Effector memory CD8-positive, alpha-beta T cell (primary cell): Measurements from ENCODE around the gene PSMB3.

Experiments
- ATAC-seq: fragments of 150-1000 bp; cut with Tn5 transposase; replicated peaks from 2 replicates; pipeline ENCODE4 v1.10.0; 2021; ENCODE audit warnings: mild to moderate bottlenecking, moderate library complexity
- DNase-seq, 3 experiments: peaks; one replicate each; pipeline ENCODE4 v3.0.0; 2021
- H3K27ac Mint-ChIP-seq, 2 donors: one replicate each; pipeline ENCODE4 v1.8.0; 2022; ENCODE audit warnings: mild to moderate bottlenecking in 2 of 2, mixed read lengths in 2 of 2, moderate library complexity in 2 of 2
- H3K27me3 Mint-ChIP-seq, 2 donors: one replicate each; pipeline ENCODE4 v1.8.0; 2022; ENCODE audit warnings: mixed read lengths in 2 of 2
- H3K36me3 Mint-ChIP-seq: one replicate; pipeline ENCODE4 v1.8.0; 2022; ENCODE audit warnings: mild to moderate bottlenecking, moderate library complexity, mixed read lengths; ENCODE audit not compliant: insufficient read depth
- H3K4me1 Mint-ChIP-seq, 2 donors: one replicate each; pipeline ENCODE4 v1.8.0; 2022; ENCODE audit warnings: low read depth in 2 of 2, mixed read lengths in 2 of 2
- H3K4me3 Mint-ChIP-seq, 2 donors: one replicate each; pipeline ENCODE4 v1.8.0; 2022; ENCODE audit warnings: mild to moderate bottlenecking in 2 of 2, mixed read lengths in 2 of 2, moderate library complexity in 2 of 2
- H3K9me3 Mint-ChIP-seq, 2 donors: one replicate each; pipeline ENCODE4 v1.8.0; 2022; ENCODE audit warnings: mixed read lengths in 2 of 2

The PSMB3 gene

DNA sequence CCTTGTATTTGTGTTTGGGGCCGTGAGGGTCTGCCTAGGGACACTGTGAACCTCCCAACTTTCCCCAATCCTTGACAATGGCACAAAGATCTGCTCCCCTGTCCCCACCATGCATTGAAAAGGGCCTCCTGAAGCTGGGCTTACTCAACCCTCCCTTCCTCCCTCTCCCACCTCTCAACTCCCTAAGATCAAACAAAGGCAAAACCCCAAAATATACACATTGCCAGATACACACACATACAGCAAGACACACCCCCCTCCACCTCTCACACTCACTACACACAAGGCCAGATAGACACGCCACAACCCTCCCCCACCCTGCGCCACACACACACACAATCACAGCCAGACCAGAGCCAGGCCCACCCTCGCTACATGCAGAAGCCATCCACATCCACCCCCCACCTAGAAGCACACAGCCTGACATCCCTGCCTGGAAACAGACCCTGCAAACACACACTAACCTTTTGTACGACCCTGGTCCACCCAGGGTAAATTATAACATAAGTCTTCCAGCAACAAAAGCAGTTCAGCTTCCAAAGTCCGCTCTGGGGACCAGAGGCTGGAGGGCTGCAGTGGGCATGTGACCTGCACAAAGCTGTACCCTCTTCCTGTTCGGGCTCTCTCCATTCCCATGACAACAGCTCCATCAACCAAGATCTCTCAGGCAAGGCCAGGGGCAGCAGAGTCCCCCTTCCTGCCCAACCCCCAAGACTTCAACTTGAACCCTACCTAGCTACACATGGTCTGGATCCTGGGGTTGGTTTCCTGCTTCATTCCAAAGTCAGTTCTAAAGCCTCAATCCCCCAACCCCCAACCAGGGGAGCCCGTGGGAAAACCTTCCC, 6.3 kb upstream of the PSMB3 start:
- Mint-ChIP-seq H3K9me3 (no peaks in the 10 kb centered on the region), H3K4me1 (peaks cover 16 to 34% of the 10 kb centered on the region in 2 donors), H3K27ac (no peak overlapping the region), H3K27me3 (peaks cover 58 to 90% of the 10 kb centered on the region in 2 donors), H3K36me3 (peaks cover 13% of the 10 kb centered on the region), H3K4me3 (peak overlapping the region; percentile 72 to 74)
- DNase-seq, result no peak
- no peak for ATAC-seq

DNA sequence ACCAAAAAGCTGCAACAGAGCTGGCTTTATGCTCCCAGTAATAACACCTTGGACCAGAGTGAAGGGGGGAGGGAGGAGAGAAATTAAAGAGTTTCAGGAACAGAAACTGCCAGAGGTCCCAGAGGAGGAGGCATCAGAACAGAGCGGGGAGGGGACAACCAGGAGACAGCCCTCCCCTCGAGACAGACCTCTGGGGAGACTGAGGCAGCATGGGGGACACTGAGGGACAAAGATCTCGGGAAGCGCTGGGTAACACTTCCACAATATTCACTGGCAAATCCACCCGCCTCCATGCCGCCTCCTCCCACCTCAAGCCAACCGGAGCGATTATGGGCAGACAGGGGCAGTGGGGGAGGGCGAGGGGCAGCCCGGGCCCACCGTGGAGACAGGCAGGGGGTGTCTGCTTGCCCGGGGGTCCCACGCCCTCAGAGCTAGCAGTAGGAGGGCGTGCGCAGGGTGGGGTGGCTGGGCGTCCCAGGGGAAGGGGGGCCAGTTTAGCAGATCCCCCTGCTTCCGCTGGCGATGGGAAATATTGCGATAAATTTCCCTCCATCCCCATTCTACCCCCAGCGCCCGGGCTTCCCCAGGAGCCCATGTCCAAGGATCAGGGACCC, 5.6 kb upstream of the PSMB3 start:
- Mint-ChIP-seq H3K27ac (no peak overlapping the region), H3K27me3 (peaks cover 60 to 89% of the 10 kb centered on the region in 2 donors), H3K4me1 (peaks cover 20 to 40% of the 10 kb centered on the region in 2 donors), H3K36me3 (peaks cover 17% of the 10 kb centered on the region), H3K9me3 (no peaks in the 10 kb centered on the region), H3K4me3 (peak overlapping the region; percentile 72 to 74)
- ATAC-seq (no peak), DNase-seq (no peak)

DNA sequence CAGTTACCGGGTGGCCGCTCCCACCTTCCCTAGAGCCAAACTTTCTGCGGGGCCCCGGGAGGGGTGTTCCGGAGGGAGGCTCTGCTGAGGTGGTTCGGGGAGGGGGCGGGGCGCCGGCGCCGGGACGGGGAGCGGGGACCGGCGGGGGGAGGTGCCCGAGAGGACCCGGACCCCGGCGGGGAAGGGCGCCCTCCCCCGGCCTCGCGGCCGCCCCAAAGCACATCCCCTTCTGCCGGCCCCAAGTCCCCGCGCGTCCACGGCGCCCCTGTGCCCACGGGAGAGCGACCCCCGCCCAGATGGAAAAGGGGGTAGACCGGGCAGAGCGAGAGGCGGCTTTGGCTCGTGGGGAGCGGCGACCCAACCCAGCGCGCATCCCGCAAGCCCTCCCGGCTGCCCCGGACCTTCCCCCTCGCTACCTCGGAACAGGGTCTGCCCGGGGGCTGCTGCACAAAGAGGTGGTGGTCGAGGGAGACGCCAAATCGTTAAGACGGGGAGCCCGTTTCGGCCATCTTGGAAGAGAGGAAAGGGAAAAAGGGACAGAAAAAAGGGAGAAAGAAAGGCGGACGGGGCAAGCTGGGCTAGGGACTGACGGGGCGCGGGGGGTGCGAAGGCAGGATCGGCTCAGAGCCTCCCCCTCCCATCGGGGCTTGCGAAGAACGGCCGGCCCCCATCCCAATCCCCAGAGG, 4.9 kb upstream of the PSMB3 start:
- Mint-ChIP-seq H3K36me3 (peaks cover 23% of the 10 kb centered on the region), H3K27ac (no peak overlapping the region), H3K4me1 (peaks cover 22 to 43% of the 10 kb centered on the region in 2 donors), H3K27me3 (peaks cover 60 to 82% of the 10 kb centered on the region in 2 donors), H3K4me3 (peak overlapping the region; percentile 73 to 74), H3K9me3 (no peaks in the 10 kb centered on the region)
- no peak for DNase-seq
- no peak for ATAC-seq

DNA sequence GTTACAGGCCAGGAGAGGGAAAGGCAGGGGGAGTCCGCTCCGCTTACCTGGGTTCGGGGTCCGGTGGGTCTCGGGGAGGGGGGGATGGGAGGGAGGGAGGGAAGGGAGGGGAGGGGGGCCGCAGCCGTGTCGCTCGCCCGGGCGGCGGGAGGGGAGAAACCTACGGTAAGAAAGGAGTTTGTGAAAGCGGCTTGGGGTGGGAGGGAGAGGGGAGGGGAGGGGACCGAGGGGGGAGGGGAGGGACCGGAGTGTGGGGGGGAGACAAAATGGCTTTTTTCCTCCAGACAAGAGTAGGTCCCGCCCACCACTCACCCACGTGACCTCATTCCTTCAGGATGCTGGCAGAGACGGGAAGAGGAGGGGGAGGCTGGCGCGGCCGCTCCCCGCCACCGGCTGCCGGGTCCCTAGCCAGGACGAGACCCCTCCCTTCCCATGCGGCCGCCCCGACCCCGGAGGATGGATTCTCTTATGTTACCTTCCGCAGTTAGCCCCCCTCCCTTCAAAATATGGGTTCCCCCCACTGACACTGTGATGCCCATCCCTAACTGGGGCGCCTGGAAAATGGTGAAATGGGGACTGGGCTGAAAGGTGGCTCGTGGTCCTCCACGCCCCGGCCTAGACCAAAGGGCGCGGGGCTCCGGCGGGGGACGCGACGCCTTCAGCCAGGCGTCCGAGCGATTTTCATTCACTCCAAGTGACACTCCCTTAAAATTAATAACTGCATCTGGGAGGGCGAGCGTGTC, 4.2 kb upstream of the PSMB3 start, which contains the start of gene PCGF2:
TSS of gene PCGF2 (minus strand) at position 188 of the 743 bp plus-strand sequence. CDS start 7,934 bp downstream, outside the sequence.
- no peak for DNase-seq
- H3K27me3 Mint-ChIP-seq, result peaks cover 54 to 75% of the 10 kb centered on the region in 2 donors

DNA sequence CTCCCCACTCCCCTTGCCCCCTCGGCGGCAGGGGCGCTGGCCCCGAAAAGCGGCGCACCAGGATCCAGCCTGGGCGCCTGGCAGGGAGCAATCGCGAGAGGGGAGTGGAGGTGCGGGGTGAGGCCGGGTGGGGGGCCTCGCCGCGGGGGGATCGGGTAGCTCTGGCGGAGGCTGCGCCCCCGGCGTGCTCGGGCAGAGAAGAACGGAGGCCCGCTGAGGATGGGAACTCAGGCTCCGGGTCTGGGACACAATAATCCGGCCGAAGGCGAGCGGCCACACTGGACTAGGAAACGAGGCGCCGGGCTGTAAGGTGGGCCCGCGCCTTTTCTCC, 3.7 kb upstream of the PSMB3 start:
- Mint-ChIP-seq H3K36me3 (peaks cover 29% of the 10 kb centered on the region), H3K27me3 (peaks cover 49 to 70% of the 10 kb centered on the region in 2 donors), H3K4me1 (peaks cover 30 to 49% of the 10 kb centered on the region in 2 donors), H3K9me3 (no peaks in the 10 kb centered on the region), H3K27ac (no peak overlapping the region), H3K4me3 (peak overlapping the region; percentile 86 to 90)
- ATAC-seq, result no peak
- no peak for DNase-seq

More for the DNA sequence above, 4.2 kb upstream of the PSMB3 start, which contains the start of gene PCGF2:
- H3K9me3 Mint-ChIP-seq, result no peaks in the 10 kb centered on the region
- peaks cover 24% of the 10 kb centered on the region for H3K36me3 Mint-ChIP-seq
- ATAC-seq, result no peak
- H3K4me1 Mint-ChIP-seq, result peaks cover 25 to 47% of the 10 kb centered on the region in 2 donors
- no peak within 1 kb of the TSS for H3K27ac Mint-ChIP-seq
- H3K4me3 Mint-ChIP-seq, result peak within 1 kb of the TSS; percentile 86 to 90

DNA sequence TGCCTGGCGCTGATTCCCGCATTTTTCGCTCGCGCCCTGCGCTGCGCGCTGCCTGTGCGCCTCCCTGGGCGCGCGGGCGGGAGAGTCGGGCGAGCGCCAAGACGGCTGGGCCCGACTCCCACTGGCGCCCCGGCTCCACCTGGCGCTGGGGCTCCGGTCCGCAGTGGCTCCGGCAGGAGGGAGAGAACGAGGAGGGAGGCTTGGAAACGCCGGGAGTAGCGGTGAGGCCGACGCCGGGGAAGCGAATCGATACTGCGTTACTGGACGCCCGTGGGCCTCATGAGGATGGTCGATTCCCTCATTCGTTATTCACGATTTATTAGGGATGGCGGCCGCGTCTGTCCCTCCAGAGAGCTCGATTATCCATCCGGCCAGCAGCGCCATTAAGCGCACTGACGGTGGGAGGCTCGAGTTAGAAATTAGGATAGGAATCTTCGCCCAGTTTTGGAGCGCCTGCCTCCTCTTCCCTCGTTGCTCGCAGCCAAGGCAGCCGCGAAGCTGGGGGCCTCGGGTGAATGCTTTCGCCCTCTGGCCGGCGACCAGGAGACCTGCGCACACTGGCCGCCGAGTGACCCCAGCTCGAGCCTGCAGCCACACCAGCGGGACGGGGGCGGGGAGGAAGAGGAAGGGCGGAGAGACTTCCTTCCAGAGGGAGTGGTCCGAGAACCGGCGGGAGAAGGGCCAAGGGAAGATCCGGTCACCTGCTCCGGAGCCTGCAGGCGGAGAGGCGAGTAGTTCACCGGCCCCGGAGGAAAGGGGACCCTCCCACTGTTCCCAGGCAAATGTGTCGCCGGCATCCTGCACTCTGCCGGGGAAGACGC, 3.1 kb upstream of the PSMB3 start:
- peaks cover 43 to 64% of the 10 kb centered on the region in 2 donors for H3K27me3 Mint-ChIP-seq
- H3K36me3 Mint-ChIP-seq, result peaks cover 29% of the 10 kb centered on the region
- no peaks in the 10 kb centered on the region for H3K9me3 Mint-ChIP-seq
- ATAC-seq, result no peak
- no peak for DNase-seq
- no peak overlapping the region for H3K27ac Mint-ChIP-seq
- H3K4me1 Mint-ChIP-seq, result peaks cover 32 to 50% of the 10 kb centered on the region in 2 donors
- H3K4me3 Mint-ChIP-seq, result peak overlapping the region; percentile 86 to 90

DNA sequence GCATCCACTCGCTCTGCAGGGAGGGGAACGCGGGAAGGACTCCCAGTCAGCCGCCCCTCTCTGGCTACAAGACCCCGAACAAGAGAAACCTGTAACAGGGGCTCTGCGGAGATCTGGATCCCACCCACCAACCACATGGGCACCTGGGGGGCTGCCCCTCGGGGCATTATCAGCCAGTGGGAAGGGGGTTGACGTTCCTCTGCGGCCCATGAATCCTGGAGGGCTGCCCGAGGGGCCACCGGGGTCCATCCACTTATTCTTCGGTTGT, 2.6 kb upstream of the PSMB3 start:
- no peak for DNase-seq
- Mint-ChIP-seq H3K9me3 (no peaks in the 10 kb centered on the region), H3K27ac (no peak overlapping the region), H3K4me3 (peak overlapping the region; percentile 86 to 90), H3K27me3 (peaks cover 37 to 58% of the 10 kb centered on the region in 2 donors), H3K36me3 (peaks cover 29% of the 10 kb centered on the region), H3K4me1 (peaks cover 32 to 50% of the 10 kb centered on the region in 2 donors)
- no peak for ATAC-seq

DNA sequence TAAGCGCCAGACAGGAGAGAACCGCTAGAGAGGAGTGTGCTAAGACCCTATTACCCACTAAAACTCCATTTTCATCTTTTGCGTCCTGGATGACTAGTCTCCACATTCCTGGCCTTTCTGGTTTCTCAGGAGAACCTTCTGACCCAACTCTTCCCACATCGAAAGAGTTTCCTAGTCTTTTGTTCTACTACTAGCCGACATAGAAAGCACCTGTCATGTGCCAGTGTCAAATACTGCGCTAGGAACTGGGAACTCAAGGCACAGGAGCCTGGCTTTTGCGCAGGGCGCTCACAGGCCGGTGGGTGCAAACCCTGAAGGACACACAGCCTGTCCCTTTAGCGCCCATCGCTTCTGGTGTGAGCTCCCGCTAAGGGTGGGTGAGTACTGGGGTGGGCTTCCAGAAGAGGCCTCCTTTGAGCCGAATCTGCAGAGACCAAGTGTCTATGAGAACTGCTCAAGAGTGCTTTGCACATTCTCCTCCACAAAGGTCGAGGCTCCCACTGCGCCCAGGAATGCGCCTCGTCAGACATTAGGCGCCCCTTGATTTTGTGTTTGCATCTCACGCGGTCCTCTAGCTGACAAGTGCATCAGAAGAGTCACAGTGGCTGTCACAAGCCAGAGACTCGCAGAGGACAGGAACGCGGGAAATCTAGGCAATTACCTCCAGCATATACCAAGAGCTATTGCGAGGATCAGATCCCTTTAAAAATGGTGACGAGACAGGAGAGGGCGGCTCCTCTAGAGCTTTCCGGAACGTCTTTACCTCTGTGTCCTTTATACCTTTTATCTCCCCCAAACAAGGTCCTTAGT, 2.0 kb upstream of the PSMB3 start:
- peak overlapping the region; percentile 86 to 90 for H3K4me3 Mint-ChIP-seq
- DNase-seq, result no peak
- no peaks in the 10 kb centered on the region for H3K9me3 Mint-ChIP-seq
- peak overlapping the region in 1 of 2 donors; percentile 92 for H3K27ac Mint-ChIP-seq
- ATAC-seq, result no peak
- peaks cover 36 to 53% of the 10 kb centered on the region in 2 donors for H3K27me3 Mint-ChIP-seq
- H3K36me3 Mint-ChIP-seq, result peaks cover 34% of the 10 kb centered on the region
- H3K4me1 Mint-ChIP-seq, result peaks cover 32 to 50% of the 10 kb centered on the region in 2 donors

DNA sequence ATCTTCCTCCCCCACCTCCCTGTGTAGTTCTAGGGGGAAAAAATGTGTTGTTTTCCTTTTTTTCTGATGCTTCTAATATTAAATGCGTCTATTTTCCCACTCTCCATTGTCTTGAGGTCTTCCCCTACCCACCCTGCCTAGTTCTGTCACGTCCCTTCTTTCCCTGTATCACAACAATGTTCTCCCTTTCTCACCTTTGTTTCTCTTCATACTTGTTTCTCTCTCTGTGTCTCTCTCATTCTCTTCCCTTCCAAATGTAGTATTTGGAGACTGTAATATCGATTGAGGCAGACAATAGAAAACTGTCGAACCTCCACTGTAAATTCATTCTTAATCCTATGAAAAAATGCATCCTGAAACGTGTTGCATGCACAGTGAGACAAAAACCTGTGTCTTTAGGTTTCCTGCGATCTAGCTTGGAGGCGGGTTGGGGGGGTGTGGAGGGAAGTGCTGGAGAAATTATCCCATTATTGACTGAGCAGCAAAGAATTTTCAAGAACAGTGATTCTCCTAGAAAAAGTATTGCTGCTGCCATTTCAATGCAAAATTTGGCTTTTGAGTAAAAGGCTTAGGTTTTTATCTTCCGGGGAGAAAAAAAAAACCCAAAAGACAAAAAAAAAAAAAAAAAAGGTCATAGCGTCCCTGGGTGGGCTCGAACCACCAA, 1.3 kb upstream of the PSMB3 start:
- H3K27ac Mint-ChIP-seq, result peak overlapping the region; percentile 92 to 100
- H3K27me3 Mint-ChIP-seq, result peaks cover 28 to 45% of the 10 kb centered on the region in 2 donors
- H3K4me1 Mint-ChIP-seq, result peaks cover 29 to 49% of the 10 kb centered on the region in 2 donors
- peaks cover 41% of the 10 kb centered on the region for H3K36me3 Mint-ChIP-seq
- H3K9me3 Mint-ChIP-seq, result no peaks in the 10 kb centered on the region
- DNase-seq, result no peak
- H3K4me3 Mint-ChIP-seq, result peak overlapping the region; percentile 86 to 90
- no peak for ATAC-seq

DNA sequence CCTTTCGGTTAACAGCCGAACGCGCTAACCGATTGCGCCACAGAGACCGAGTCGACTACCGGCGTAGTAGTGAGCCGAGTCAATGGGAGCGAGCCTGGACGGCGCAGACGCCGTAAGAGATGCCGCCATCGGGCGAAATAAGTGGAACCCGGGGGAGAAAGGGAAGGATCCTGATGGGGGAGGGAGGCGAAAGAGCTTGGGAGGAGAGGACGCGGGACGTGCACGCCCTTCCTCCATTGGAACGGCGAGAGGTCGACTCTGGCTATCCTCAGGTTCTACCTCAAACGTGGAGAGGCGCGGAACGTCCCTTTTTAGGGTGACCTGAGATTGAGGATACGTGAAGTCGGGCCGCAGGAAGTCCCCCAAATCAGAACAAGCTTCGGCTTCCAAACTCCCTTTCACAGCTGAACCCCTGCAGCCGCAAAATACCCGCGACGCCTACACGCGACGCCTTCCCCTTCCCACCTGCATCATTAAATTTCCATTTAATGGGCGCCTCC, 683 bp upstream of the PSMB3 start:
- Mint-ChIP-seq H3K4me3 (peak overlapping the region; percentile 86 to 90), H3K36me3 (peaks cover 47% of the 10 kb centered on the region), H3K27ac (peak overlapping the region; percentile 92 to 100), H3K4me1 (peaks cover 28 to 43% of the 10 kb centered on the region in 2 donors), H3K9me3 (no peaks in the 10 kb centered on the region), H3K27me3 (peaks cover 23 to 40% of the 10 kb centered on the region in 2 donors)
- DNase-seq, result peak; percentile 84 to 88 (median 86)
- ATAC-seq, result peak; percentile 48

DNA sequence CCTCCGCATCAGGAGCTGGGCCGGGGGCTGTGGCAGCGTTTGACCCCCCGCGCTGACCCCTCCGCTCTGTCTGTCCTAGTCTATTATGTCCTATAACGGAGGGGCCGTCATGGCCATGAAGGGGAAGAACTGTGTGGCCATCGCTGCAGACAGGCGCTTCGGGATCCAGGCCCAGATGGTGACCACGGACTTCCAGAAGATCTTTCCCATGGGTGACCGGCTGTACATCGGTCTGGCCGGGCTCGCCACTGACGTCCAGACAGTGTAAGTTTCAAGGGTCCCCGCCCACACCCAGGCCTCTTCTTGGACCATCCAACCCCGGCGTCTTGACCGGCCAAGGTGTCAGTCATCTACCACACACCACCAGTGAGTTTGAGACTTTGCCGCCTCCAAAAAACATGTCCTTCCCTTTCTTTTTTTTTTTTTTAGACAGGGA, 548 bp downstream of the PSMB3 start:
- peaks cover 21 to 27% of the 10 kb centered on the region in 2 donors for H3K27me3 Mint-ChIP-seq
- DNase-seq (no peak), ATAC-seq (no peak)
- peaks cover 56% of the 10 kb centered on the region for H3K36me3 Mint-ChIP-seq
- H3K4me1 Mint-ChIP-seq, result peaks cover 24 to 39% of the 10 kb centered on the region in 2 donors
- H3K4me3 Mint-ChIP-seq, result peak overlapping the region; percentile 86 to 90
- H3K27ac Mint-ChIP-seq, result peak overlapping the region; percentile 92 to 100
- no peaks in the 10 kb centered on the region for H3K9me3 Mint-ChIP-seq
